HG03135 (cell line): Measurements from ENCODE around the gene SRXN1.

ENCODE experiments used
- ATAC-seq: cut with Tn5 transposase; IDR thresholded peaks from one replicate; pipeline ENCODE4 v1.9.1; 2021; ENCODE audit warnings: mild to moderate bottlenecking, moderate library complexity; ENCODE audit not compliant: unreplicated experiment

Gene SRXN1

DNA sequence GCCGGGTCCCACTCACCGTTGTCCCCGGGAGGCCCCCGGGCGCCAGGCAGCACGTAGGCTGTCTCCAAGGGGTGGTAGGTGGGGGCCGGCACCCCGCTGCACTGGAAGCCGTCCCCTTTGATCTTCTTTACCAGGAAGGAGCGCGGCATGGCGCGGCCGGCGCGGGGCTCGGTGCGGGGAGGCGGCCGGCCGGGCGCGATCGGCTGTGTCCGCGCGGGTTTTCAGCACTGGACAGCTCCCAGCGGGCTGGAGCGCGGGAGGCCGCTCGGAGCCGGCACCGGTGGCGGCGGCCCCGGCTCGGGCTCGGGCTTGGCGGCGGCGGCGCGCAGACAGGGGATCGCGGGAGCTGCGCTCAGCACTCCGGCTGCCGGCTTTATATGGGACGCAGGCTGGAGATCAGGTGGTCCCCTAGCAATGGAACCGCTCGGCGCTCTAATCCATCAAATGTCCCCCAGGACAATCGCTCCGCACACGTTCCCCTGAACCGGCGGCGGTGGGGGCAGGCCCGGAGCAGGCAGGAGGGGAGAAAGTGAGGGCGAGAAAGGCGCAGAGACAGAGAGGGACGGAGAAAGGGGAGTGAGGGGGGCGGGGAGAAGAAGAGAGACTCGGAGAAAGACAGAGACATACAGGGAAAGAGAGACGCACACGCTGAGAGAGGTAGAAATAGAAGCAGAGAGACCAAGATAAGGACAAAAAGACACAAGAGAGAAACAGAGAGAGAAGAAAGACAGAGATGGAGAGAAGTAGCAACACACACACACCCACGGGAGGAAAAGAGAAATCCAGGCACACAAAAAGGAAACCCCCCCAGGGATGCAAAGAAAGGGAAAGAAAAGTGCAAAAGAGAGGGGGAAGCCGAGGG, 22.7 kb upstream of the SRXN1 start, which contains the start of gene SCRT2:
SCRT2 (minus strand) TSS at position 350 of the 862 bp plus-strand sequence; CDS start at position 149, 201 bp downstream.
- ATAC-seq: no peak

DNA sequence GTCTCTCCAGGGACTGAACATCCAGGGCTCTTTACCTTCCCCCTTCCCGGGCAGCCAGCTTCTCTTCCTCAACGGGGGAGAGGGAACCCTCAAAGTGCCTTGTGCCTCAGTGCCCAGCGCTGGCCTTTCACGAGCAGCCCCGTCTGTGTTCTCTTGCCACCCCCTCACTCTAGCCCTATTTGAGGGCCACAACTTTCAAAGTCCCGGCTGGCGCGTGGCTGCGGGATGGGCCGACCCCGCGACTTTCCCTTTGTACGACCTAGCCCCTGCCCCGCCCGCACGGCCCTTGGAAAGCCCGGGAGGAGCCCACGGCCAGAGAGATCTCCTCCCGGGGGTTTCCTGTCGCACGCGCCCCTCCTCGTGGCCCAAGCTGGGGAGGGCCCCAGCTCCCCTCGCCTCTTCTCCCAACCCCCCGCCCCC, 22.0 kb upstream of the SRXN1 start:
- no peak for ATAC-seq

DNA sequence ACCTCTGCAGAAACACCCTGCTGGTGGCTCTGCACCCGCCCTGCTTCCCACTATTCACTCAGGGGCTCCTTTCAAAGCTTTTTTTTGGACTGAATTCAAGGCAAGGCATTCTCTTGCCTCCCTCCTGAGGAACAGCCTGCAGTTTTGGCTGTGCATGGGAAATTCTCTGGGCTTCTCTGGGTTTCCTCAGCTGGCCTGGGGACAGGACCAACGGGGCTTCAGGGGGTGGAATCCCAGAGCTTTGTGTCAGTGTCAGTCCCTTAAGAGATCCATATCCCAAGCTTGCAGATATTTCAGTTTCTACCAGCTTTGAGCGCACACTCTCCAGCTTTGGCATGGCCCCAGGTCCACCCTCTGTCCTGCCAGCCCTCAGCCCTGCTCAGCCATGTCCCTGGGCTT, 20.6 kb upstream of the SRXN1 start:
- ATAC-seq: no peak

DNA sequence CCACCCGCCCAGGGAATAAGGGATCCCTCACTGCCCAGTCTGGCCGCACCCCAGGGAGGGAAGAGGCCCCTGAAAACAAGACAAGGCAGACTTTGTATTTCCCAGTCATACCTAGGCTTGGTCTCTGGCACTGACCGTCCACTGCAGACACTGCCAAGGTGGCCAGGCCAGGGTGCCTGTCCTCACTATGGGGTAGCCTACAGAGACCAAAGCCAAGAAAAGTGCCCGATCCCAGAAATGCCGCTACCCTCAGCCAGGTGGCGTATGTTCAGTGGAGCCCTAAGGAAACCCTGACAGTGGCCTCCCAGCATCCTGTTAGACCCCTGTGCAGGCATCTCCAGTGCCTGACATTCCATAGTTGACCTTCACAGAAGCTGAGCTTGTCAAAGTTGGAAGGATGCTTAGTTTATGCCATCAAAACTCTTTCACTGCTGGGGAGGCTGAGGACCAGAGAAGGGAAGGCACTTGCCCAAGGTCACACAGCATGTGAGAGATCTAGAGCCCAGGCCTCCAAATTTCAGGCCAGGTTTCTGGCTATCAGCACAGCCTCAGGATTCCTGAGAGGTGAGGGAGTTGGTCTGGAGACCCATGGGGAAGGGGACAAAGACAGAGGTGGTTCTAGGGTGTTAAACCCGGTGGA, 20.1 kb upstream of the SRXN1 start:
- no peak for ATAC-seq

DNA sequence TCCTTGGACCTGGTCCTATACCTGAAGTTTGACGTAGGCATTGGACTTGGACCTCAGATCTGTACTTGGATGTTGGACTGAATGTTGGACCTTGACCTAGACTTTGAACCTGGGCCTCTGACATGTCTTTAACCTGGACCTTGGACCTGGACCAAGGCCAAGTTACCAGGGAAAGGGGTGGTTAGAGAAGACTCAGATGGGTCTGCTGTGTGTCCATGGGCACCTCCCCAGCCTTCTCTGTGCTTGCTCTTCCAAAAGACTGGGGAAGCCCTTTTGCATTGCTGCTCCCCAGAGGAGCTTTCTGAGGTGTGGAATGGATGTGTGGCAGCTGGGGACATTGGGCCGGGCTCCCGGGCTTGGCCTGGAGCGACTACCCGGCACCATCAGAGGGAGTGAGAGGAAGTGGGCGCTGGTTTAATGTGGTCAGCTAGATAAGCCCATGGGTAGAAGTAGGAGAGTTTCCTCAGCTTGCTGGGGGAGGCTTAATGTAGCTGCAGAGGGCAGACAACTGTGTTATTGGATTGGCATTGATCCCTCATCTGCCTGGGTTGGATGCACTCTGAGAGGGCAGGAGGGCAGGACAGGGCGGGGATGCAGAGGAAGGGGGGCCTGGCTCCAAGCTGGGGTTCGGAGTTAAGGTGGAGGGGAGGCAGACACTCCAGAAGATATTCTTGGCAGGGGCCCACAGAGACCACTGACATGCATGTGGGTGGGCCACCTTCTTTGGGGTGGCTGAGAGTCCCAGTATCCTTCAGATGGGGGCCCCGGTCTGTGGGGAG, 18.4 kb upstream of the SRXN1 start:
- ATAC-seq: no peak

DNA sequence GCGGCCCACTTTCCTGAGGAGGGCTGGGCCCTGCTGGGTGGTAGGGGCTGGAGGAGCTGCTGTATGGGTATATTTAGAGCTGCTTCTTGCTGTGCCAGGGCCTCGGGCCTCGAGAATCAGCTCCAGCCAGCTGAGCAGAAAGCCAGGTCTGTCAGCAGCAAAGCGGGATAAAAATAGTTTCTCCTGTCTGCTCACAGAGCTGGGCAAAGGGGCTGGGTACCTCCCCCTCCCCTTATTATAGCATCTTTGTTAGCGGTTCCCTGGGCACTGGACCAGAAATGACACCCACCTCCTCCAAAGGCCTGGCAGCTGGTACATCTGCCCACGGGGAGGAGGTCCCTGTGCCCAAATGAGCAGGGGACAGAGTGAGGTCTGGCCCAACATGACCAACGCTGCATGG, 16.6 kb upstream of the SRXN1 start:
- ATAC-seq: no peak

DNA sequence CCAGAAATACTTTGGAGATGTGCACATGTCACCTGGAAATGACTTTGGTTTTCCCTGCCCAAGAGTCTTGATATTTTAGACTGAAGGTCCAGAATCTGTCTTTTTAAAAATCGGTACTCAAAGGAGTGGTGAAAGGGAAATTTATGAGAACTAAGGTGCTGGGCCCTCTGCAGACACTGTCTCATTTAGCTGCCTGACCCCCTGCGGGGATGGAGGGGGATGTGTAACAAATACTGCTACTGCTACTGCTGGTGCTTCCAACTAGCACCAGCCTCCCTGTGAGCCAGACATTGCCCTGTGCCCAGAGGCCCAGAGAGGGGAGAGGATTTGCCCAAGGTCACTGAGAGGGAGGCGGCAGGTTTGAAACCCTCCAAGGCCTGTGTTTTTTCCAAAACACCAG, 15.6 kb upstream of the SRXN1 start:
- ATAC-seq: no peak

DNA sequence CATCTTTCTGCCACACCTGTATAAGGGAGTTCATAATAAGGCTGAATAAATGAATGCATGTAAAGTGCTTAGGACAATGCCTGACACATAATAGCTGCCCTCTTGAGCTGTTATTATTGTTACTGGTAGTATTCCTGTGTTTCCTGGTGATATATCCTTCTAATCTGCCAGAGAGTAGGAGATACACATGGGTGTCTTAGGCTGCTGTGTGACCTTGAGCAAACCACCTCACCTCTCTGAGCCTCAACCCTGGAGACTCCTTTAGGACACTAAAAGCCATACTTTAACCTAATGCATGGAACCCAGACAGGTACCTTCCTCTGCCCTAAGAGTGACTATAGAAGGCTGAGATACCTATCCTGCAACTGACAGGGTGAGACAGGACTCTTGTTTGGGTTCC, 15.1 kb upstream of the SRXN1 start:
- no peak for ATAC-seq

DNA sequence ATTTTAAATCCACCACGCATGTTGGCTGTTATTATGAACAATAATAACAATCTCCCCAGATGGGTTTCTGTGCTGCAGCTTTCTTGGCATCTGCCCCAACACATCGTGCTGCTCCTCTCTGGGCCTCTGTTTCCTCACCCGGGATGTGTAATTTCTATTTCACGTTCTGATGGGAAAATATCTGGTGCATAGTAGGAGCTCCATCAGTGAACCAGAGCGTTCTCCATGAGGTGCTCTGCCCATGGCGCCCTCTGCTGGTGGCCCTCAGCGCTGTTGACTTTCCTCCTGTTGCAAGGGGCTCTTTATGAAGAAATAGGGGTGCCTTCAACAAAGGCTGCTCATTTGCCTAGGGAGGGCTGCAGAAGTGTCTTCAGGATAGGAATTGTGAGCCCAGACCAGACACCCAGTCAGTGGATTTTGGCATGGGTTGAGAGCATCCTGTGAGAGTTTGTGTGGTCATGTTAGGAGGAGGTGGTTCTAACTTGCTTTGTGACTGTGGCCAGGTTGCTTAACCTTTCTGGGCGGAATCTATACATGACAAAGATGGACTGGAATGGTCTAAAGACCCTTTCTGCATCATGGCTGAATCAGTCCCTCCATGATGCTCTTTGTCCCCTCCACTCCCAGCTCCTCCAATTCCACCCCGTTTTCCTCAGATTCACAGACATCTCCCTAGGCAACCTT, 14.5 kb upstream of the SRXN1 start:
- ATAC-seq: no peak

DNA sequence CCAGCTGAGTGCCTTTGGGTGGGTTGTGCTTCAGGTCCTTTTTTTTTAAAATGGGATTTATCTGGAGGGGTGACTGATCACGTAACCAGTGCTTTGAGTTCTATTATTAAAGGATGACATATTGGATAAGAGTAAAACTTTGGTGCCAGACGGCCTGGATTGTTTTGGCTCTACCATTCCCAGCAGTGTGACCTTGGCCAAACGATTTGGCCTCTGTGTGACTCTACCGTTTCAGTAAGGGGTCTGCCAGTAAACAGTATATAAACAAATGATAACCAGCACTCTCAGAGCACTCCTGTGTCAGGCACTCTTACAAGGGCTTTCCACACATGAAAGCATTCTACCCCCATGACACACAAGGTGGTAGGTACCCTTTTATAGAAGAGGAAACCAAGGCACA, 13.9 kb upstream of the SRXN1 start:
- no peak for ATAC-seq

DNA sequence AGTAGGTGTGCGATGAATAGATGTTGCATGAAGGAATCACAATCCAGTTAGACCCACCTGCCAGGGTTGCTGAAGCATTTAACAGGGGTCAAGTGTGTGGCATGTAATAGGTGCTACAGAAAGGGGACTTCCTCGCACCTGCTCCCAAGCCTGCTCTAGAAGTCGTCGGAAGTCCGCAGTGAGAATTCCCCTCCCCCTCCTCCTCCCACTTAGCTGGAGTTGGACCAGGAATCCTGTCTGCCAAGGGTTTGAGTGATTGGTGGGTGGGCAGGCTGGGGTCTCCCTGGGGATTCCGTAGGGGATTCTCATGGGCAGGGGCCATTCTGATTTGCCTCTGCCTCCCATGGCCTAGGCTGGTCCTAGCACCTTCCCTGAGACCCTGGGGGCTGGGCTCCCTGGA, 12.3 kb upstream of the SRXN1 start:
- ATAC-seq: no peak

DNA sequence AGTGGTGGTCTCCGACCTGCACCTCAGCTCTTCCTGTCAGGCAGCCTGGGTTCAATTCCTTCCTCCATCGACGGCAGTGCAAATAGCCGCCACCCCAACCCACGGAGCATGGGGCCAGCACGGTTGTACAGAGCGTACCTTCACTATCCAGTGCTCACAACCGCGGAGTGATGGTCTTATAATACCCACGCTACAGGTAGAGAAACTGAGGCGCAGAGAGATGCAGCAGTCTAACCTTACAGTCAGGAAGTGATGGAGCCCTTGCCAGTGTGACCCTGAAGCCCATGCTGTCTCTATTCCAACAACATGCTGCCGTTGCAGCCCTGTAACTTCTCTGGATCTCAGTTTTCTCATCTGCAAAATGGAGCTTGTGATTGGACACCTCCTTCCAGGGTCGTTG, 11.6 kb upstream of the SRXN1 start:
- no peak for ATAC-seq

DNA sequence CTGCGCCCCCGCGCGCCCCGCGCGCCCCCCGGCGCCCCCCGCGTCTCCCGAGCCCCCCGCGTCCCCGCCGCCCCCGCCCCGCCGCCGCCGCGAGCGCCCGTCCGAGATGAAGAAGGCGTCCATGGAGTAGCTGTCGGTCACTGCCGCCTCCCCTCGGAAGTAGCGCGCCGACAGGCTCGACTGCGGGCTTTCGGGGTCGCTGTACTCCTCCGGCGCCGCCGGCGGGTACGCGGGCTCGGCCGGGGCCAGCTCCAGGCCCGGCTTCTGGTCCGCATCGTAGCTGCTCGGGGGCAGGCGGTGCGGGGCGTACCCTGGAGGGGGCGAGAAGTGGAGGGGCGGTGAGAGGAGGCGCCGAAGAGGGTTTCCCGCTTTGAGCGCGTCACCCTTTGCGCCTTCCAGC, 11.2 kb upstream of the SRXN1 start:
- no peak for ATAC-seq

DNA sequence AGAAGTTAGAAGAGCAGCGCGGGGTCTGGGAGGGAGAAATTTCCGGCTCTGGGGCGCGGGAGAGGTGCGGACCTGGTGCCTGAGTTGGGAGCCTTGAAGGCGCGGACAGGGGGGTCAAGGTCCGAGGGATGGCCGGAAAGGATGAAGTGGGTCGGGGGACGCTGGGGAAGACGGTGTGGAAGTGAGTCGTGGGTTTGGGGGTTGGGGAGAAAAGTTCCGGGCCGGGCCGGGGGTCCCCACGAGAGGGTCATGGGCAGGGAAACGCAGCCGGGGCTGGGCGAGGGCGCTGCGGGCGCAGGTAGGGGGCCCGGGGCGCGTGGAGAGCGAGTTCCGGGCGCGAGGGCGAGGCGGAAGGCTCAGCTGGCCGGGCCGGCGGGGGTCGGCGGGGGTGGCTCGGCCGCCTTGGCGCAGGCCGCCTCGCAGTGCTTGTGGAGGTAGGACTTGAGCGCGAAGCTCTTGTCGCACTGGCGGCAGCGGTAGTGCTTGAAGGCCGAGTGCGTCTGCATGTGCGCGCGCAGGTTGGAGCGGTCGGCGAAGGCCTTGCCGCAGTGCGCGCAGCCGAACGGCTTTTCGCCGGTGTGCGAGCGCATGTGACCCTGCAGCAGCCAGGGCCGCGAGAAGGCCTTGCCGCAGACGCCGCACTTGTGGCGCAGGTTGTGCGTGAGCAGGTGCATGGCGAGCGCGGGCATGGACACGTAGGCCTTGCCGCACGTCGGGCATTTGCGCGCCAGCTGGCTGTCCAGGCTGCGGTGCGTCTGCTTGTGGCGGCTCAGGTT, 10.5 kb upstream of the SRXN1 start:
- no peak for ATAC-seq

DNA sequence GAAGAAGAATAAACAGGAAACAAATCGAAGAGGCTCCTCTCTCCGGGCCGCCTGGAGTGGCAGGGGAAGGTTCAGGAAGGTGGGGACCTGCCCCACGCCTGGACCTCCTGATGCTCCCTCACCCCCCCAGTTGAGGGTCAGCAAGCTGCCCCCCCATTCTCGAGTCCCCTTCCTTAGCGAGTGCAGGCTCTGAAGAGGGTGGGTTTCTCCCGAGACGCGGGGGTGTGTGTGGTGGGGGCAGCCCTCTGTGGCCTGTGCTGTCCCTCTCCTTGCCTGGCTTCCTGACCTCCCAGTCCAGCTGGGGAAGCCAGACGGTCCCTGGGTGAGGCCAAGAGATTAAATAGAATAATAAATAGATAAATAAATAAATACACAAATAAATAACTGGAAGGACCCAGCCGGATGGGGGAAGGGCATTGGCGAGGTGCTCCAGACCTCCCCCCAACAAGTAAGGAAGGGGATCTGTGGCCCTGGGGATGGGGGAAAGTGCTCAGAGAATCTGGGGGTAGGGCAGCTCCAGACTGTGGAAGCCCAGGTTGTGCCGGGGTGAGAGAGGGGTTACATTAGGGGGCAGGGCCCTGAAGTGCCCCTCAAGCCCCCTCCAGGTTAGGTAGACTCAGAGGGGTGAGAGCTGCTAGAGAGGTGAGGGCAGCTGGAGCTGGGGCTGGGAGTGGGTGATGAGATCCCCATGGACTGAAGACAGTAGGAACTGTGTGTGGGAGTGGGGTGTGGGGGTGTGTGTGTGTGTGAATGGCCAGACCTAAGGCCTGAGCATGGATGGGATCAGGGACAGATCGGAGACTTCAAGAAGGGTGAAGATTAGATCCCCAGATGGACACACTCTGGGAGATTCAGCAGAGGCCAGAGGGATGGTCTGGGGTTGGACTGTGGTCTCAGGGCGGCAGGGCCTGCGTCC, 9.5 kb upstream of the SRXN1 start:
- no peak for ATAC-seq

DNA sequence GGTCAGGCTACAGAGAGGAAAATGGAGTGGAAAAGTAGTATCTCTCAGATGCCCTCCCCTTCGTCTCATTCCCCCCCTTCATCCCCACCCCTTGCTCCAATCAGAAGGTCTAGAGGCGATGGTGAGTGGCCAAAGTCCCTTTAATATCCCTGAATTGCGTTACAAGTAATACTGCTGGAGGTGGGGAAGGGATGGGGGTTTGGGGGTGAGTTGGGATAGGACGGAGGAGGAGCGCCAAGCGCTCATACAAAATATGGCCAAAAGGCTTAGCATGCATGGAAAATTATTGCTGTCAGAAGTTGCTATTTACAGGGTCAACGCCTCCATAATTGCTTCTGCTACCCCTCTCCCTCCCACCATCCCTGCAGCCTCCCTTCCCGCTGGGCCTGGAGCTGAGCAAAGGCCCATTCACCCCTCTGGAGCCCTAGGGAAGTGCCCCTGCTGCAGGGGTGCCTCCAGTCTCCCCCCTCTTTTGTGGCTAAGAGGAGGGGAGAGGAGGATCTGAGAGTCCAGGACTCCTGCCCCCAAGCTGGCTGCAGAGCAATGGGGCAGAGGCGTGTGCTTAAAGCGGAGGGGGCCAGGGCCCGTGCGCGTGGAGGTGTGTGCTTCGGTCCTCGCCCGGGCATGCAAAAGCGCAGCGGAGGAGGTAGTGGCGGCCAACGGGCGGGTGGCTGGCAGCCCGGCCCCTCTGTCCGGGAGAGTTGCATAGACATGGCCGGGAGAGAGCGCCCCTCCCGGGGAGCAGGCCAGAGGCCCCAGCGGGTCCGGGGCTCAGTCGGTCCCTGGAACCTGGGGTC, 8.7 kb upstream of the SRXN1 start:
- no peak for ATAC-seq

DNA sequence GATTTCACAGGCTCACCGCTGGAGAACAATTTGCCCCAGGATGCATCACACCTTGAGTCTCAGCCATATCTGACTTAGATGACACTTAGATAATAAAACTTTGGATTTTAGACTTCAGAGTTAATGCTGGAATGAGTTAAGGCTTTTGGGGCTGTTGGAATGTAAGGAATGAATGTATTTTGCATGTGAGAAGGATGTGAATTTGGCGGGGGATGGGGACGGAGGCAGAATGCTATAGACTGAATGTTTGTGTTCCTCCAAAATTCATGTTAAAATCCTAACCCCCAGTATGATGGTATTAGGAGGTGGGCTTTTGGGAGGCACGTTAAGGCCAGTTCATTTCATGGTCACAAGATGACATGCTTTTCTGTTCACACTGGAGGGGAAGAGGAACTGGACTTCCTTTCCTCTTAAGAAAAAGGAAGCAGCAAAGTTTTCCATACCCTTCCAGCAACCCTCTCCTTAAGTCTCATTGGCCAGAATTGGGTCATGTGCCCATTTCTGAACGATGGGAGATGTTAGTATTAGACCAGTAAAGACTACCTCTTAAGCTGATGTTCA, 5.8 kb upstream of the SRXN1 start:
- no peak for ATAC-seq

DNA sequence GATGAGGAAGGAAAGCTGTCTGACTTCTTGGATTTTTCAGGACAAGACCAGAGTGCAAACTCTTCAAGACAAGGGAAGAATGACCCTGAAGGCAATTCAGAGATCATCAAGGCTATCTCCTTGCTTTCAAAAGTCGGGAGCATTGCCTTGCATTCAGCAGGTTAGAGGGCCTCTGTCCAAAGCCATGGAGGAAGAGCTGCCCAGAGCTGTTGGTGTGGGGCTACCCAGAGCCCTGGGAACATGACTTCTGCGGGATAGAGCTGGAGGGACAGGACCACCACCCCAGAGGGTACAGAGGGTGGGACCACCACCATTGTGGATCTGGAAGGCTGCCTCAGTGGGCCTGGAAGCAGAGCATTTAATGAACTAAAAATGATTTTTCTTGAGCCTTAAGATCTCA, 5.2 kb upstream of the SRXN1 start:
- ATAC-seq: no peak
